Activated CD4-positive, alpha-beta T cell treated with anti-CD3 and anti-CD28 coated beads, Interleukin-2, amount 10 ng/mL, durations not matched to agents 7 days and 5 days (primary cell): ENCODE data around the gene RFX8. TPM values are rescaled to one million over a fixed set of nuclear protein-coding genes. Genes with fewer than 3 reads are reported as not detected.
A peak's percentile ranks its signal among the peaks of the same experiment; 100 is the strongest.
"Not testable (repeated sequence)": the region's sequence is repeated elsewhere in the genome, so short reads cannot be mapped to it uniquely, and the experiment has no call there.

ENCODE experiments used
- CTCF ChIA-PET: fragments of 350-600 bp; sonication (Branson Sonifier 250); formaldehyde crosslinking; loops from one replicate; lab custom pipeline; 2021; ENCODE audit warnings: antibody characterized with exemption; lab: Charles Lee
- POLR2A ChIA-PET: fragments of 350-600 bp; sonication (Branson Sonifier 250); formaldehyde crosslinking; loops from one replicate; lab custom pipeline; 2021; ENCODE audit warnings: antibody characterized with exemption; lab: Charles Lee
- DNase-seq: peaks from one replicate; pipeline ENCODE4 v3.0.0-alpha.2; 2020
- H3K27ac Mint-ChIP-seq: one replicate; pipeline ENCODE4 v1.8.0; 2021; ENCODE audit warnings: mild to moderate bottlenecking, moderate library complexity, mixed read lengths
- H3K27me3 Mint-ChIP-seq: one replicate; pipeline ENCODE4 v1.8.0; 2021; ENCODE audit warnings: mixed read lengths
- H3K36me3 Mint-ChIP-seq: one replicate; pipeline ENCODE4 v1.8.0; 2021; ENCODE audit warnings: low read depth, mixed read lengths
- H3K4me1 Mint-ChIP-seq: one replicate; pipeline ENCODE4 v1.8.0; 2021; ENCODE audit warnings: mixed read lengths
- H3K4me3 Mint-ChIP-seq: one replicate; pipeline ENCODE4 v1.8.0; 2021; ENCODE audit warnings: mild to moderate bottlenecking, moderate library complexity, mixed read lengths
- H3K9me3 Mint-ChIP-seq: one replicate; pipeline ENCODE4 v1.8.0; 2021; ENCODE audit warnings: mixed read lengths
- total RNA-seq, 2 experiments: library from RNA; stranded (reverse); gene quantifications; one replicate each; pipeline ENCODE4 v1.2.3, GENCODE V29; 2021

Gene RFX8
- total RNA-seq, 2 experiments from 2014 or later: 2.1 to 2.8 TPM

DNA sequence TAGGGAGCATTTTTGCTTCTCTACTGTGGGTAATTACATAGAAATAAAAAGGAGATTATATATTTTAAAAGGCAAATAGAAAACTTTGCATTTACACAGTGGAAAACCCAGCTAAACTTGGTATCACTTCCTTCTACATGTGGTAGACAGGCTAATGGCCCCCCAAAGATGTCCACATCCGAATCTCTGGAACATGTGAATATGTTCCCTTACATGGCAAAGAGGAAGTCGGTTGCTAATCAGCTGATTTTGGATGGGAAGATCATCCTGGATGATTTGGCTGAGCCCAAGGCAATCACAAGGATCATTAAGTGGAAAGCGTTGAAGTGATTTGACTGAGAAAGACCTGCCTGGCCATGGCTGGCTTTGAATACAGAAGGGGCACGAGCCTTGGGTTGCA is 113.8 kb downstream of the RFX8 start:
- Mint-ChIP-seq H3K27ac (peak overlapping the region; percentile 91), H3K9me3 (no peaks in the 10 kb centered on the region), H3K36me3 (peaks cover 3% of the 10 kb centered on the region), H3K4me1 (peaks cover 46% of the 10 kb centered on the region), H3K27me3 (peaks cover 13% of the 10 kb centered on the region), H3K4me3 (peak overlapping the region; percentile 28)
- DNase-seq: no peak
- CTCF ChIA-PET: interaction anchor here (1.0 to 1.9 kb wide), 5 partner anchors 11 to 27 kb away, joined by 3 to 6 read pairs (median 3); partner anchors contain the start of gene CREG2
- POLR2A ChIA-PET: no interaction called here

DNA sequence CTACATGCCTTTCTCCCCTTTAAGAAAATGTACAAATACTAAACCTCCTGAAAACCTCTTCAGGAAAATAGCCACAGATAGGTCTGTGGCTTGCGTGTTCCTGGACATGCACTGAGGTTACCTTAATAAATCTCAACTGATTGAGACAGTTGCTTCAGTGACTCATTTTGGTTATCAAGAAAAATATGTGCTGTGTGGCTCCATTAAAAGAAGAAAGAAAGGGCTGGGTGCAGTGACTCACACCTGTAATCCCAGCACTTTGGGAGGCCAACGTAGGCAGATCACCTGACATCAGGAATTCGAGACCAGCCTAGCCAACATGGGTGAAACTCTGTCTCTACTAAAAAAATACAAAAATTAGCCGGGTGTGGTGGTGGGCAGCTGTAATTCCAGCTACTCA is 114.7 kb downstream of the RFX8 start:
- no peaks in the 10 kb centered on the region for H3K9me3 Mint-ChIP-seq
- no peak overlapping the region for H3K4me3 Mint-ChIP-seq
- H3K4me1 Mint-ChIP-seq: peaks cover 48% of the 10 kb centered on the region
- H3K27me3 Mint-ChIP-seq: peaks cover 11% of the 10 kb centered on the region
- peak overlapping the region; percentile 39 for H3K27ac Mint-ChIP-seq
- no peak for DNase-seq
- POLR2A ChIA-PET: no interaction called here
- H3K36me3 Mint-ChIP-seq: peaks cover 3% of the 10 kb centered on the region
- CTCF ChIA-PET: interaction anchor here (0.5 to 1.6 kb wide), 3 partner anchors 11 to 34 kb away, joined by 3 read pairs; no protein-coding TSS in a partner anchor

DNA sequence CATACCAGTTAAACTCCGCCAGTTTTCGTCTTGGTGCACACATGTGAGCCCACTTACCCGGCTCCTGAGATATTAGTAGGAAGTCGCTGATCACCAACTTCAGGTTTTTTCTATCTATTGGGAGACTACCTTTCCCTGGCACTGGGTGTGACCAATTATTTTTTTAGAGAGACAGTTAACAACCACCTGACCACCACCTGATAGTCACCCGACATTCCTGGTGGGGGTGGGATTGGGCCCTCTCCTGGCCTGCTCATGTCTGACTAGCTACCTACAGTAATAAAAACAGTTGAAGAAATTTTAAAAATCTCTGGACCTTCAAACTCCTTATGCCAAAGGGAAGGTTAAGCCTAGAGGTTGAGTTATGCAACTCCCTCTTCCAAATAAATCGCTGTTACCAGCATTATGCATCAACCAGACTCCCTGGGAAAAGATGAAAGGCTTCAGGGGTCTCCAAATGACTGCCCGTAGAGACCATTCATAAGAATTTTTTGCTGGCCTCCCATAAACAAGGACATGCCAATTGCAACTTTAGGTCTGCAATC is 115.4 kb downstream of the RFX8 start:
- Mint-ChIP-seq H3K36me3 (peaks cover 3% of the 10 kb centered on the region), H3K27me3 (peaks cover 6% of the 10 kb centered on the region), H3K4me3 (no peak overlapping the region), H3K27ac (no peak overlapping the region), H3K4me1 (peaks cover 48% of the 10 kb centered on the region), H3K9me3 (no peaks in the 10 kb centered on the region)
- POLR2A ChIA-PET: no interaction called here
- CTCF ChIA-PET: no interaction called here
- DNase-seq: no peak

DNA sequence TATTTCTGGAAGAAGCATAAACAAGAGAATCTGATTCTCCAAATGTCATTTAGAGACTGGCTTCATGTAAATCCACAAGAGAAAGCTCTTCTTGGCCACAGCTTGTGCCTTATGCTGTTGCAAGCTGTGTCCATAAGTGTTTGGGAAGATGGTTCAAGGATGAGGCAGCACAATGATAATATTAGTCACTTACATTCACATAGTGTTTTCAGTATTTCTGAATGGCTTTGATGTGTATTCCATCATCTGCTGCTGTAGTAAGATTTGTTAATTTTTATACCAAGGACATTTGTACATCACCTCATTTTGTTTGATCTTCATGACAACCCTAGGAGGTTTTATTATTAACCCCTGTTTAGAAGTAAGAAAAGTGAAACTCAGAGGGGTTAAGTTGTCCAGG is 117.5 kb downstream of the RFX8 start:
- Mint-ChIP-seq H3K4me3 (no peak overlapping the region), H3K36me3 (peaks cover 3% of the 10 kb centered on the region), H3K27me3 (peaks cover 2% of the 10 kb centered on the region), H3K9me3 (no peaks in the 10 kb centered on the region), H3K27ac (no peak overlapping the region), H3K4me1 (peaks cover 34% of the 10 kb centered on the region)
- DNase-seq: no peak
- CTCF ChIA-PET: interaction anchor here (0.6 to 1.5 kb wide), 3 partner anchors 15 to 1046 kb away, joined by 3 to 5 read pairs (median 4); no protein-coding TSS in a partner anchor
- POLR2A ChIA-PET: no interaction called here

DNA sequence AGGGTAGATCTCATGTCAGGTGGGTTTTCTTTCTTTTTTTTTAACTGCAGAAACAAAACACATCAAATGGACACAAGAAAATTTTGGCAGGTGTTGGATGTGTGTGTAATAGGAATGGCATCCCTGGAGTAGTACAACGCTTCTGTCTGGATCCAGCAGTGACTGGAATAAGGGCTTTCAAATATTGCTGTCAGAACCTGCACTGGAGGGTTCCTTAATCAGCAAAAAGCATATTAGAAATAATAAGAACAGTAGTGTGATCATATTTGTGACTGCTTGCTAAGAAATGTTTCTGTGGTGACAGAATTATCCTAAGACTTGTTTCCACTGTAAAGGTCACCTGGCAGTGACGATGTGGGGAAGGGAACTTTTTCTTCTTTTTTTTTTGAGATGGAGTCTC is 118.4 kb downstream of the RFX8 start:
- Mint-ChIP-seq H3K36me3 (peaks cover 3% of the 10 kb centered on the region), H3K4me3 (no peak overlapping the region)

DNA sequence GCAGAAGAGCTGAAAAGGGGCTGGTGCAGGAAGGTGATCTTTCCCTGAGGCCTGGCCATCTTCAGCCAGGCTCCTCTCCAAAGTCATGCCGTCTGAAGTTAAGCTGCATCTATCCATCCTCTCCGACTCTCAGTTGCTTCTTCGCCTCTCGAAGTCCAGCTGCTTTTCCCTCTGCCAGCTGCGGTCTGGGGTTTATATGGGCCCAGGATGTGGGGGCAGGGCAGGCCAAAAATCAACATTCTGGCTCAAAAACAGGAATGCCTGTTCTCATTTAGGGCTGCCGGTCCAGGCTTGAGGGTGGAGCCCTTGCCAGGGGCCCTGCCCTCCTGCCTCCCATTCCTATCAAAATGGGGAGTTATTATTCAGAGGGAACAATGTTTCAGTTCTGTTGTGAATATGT is 118.9 kb downstream of the RFX8 start:
- H3K27me3 Mint-ChIP-seq: peaks cover 2% of the 10 kb centered on the region
- H3K27ac Mint-ChIP-seq: peak overlapping the region; percentile 15
- no peaks in the 10 kb centered on the region for H3K9me3 Mint-ChIP-seq
- CTCF ChIA-PET: interaction anchor here (2.4 kb wide), 1 partner anchor 14 kb away, joined by 9 read pairs; no protein-coding TSS in a partner anchor
- H3K36me3 Mint-ChIP-seq: peaks cover 3% of the 10 kb centered on the region
- POLR2A ChIA-PET: no interaction called here
- DNase-seq: no peak
- H3K4me1 Mint-ChIP-seq: peaks cover 21% of the 10 kb centered on the region
- H3K4me3 Mint-ChIP-seq: no peak overlapping the region

More for the DNA sequence above, 118.4 kb downstream of the RFX8 start:
- H3K27ac Mint-ChIP-seq: no peak overlapping the region
- no peaks in the 10 kb centered on the region for H3K9me3 Mint-ChIP-seq
- peaks cover 26% of the 10 kb centered on the region for H3K4me1 Mint-ChIP-seq
- no peak for DNase-seq
- ChIA-PET CTCF (interaction anchor here (0.5 kb wide), 1 partner anchor 292 kb away, joined by 3 read pairs; no protein-coding TSS in a partner anchor), POLR2A (no interaction called here)
- H3K27me3 Mint-ChIP-seq: peaks cover 2% of the 10 kb centered on the region

DNA sequence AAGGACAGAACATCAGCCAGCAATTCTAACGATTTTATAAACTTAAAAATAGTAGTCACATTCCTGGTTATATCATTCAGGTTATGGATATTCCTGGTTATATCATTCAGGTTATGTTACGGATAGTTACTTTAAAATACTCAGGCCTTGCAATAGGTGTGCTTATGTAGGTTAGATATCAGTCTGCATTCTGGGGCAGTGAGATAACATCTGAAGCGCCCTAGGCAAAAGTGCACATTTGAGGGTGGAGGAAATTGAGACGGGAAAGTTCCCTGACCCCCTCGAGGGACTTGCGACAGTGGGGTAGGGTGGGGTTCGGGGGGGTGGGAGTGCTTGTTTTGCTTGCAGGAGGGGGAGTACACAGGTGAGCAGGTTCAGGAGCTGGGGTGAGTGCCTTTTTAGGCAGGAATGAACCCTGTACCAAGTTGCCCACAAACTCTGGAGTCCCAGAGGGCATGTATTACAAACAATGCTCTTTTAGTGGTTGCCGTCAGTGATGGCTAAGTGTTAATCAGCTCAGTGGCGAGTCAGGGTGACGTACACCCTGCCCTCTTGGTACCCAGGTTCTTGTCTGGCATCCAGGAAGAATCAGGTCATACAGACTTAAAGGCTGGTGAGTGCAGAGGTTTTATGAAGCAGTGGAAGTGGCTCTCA is 119.4 kb downstream of the RFX8 start:
- no peak overlapping the region for H3K4me3 Mint-ChIP-seq
- ChIA-PET POLR2A (interaction anchor here (0.6 kb wide), 1 partner anchor 20 kb away, joined by 3 read pairs; no protein-coding TSS in a partner anchor), CTCF (interaction anchor here (0.6 to 2.4 kb wide), 3 partner anchors 11 to 92 kb away, joined by 3 to 9 read pairs (median 4); no protein-coding TSS in a partner anchor)
- H3K27ac Mint-ChIP-seq: peak overlapping the region; percentile 15
- peaks cover 2% of the 10 kb centered on the region for H3K27me3 Mint-ChIP-seq
- H3K9me3 Mint-ChIP-seq: no peaks in the 10 kb centered on the region
- peaks cover 20% of the 10 kb centered on the region for H3K4me1 Mint-ChIP-seq
- peaks cover 3% of the 10 kb centered on the region for H3K36me3 Mint-ChIP-seq
- DNase-seq: no peak

DNA sequence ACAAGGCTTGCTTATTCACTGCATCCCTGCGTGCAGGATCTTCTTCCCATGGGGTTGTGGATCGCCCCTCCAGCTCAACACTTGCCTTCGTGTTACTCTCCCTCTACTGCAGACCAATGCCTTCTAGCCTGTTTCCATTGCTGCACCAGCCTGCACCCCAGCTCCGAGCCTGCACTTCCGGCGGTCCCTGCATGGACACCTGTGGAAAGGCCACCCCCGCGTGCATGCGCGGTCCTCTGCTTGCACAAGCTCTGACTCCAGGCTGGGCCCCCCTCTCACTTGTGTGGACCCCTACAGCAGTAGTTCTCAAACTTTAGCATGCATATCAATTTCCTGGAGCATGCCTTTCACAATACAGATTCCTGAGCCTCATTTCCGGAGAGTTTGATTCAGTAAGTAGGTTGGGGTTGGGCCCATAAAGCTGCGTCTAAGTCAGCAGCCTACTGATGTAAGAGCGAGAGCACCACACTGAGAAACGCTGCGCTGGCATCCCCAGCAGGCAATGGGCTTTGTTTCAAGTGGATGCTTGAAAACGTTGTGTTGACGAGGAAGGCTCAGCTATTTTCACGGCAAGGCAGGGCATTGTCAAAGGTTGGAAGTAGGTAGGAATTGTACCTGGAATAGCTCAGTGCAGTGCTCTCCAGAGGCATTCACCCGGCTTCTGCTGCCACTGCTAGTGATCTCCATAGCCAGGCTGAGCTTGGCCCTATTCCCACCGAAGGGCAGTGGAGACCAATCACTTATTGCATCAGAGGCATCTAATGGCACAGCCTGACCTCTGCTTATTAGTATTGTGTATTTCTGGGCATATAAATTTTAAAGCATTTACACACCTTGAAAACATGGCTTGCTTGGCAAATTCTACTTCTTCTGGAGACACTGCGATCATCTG is 120.2 kb downstream of the RFX8 start:
- DNase-seq: no peak
- no peaks in the 10 kb centered on the region for H3K36me3 Mint-ChIP-seq
- POLR2A ChIA-PET: interaction anchor here (0.6 kb wide), 2 partner anchors 19 to 63 kb away, joined by 3 read pairs; no protein-coding TSS in a partner anchor

DNA sequence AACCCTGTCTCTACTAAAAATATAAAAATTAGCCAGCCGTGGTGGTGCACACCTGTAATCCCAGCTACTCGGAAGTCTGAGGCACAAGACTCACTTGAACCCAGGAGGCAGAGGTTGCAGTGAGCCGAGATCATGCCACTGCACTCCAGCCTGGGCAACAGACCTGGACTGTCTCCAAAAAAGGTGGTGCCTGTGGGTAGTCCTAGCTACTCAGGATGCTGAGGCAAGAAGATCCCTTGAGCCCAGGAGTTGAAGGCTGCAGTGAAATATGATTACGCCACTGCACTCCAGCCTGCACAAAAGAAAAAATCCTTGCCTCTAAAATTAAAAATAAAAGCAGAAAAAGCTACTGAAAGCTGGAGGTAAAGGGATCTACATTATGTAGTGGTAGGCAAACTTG is 122.3 kb downstream of the RFX8 start:
- H3K36me3 Mint-ChIP-seq, CTCF ChIA-PET, H3K27ac Mint-ChIP-seq, POLR2A ChIA-PET, H3K9me3 Mint-ChIP-seq, DNase-seq, H3K4me3 Mint-ChIP-seq, H3K27me3 Mint-ChIP-seq: not testable (repeated sequence)
- peaks cover 15% of the 10 kb centered on the region for H3K4me1 Mint-ChIP-seq

More for the DNA sequence above, 120.2 kb downstream of the RFX8 start:
- H3K9me3 Mint-ChIP-seq: no peaks in the 10 kb centered on the region
- peaks cover 18% of the 10 kb centered on the region for H3K4me1 Mint-ChIP-seq
- H3K27me3 Mint-ChIP-seq: peaks cover 2% of the 10 kb centered on the region
- H3K4me3 Mint-ChIP-seq: no peak overlapping the region
- no peak overlapping the region for H3K27ac Mint-ChIP-seq
- CTCF ChIA-PET: interaction anchor here (0.6 to 2.4 kb wide), 3 partner anchors 10 to 92 kb away, joined by 3 to 9 read pairs (median 4); no protein-coding TSS in a partner anchor

DNA sequence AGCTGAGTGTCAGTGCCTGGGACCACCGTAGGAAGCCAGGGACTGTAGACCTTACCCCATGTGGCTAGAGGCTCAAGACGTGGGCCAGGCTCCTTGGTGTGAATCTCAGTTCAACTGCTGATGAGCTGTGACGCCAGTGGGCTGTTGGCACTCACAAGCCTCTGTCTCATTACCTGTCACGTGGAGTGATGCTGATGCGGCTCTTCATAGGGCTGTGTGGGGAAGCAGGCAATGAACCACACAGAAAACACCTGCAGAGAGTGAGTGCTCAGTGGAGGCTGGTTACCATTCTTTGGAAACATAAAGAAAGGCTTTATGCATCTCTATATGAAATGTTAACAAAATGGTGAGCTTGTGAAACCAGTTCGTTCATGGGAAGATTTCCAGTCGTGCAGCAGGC is 123.7 kb downstream of the RFX8 start:
- CTCF ChIA-PET: interaction anchor here (2.3 to 2.8 kb wide), 2 partner anchors 9 to 16 kb away, joined by 11 to 15 read pairs; no protein-coding TSS in a partner anchor
- POLR2A ChIA-PET: interaction anchor here (0.6 to 1.0 kb wide), 2 partner anchors 30 to 513 kb away, joined by 4 to 6 read pairs; no protein-coding TSS in a partner anchor

DNA sequence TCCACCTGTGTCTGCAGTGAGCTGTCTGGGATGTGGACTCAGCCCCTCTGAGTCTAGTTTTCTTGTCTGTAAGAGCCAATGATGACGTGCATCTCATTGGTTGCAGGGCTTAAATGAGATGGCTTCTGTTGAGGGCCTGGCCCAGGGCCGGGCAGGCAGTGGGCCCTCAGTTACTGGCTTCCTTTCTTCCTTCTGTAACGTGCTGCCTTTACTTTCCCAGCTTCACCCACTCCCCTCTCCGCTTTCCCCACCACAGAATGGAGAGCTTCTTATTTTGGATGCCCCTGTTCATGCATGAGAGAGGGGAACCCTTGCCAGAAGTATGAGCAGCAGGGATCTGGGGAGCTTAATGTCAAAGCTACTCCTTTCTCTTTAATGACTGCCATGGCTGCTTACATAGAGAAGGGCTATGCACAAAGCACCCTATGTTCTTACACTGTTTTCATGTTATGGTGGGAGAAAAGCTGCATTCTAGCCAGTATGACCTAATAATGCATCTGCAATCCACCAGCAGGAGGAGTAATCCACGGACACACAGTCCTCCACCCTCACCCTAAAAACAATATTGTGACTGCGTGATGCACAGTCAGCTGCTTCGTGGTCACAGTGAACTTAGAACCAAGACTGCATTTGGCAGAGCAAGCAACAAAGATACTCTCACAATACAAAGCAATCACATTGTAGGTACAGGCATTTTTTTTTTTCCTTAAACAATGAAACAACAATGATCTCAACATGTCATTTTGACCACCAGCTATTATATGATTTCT is 124.8 kb downstream of the RFX8 start:
- ChIA-PET CTCF (interaction anchor here (0.7 to 2.8 kb wide), 4 partner anchors 8 to 68 kb away, joined by 3 to 15 read pairs (median 7); no protein-coding TSS in a partner anchor), POLR2A (interaction anchor here (0.6 to 1.0 kb wide), 2 partner anchors 31 to 123 kb away, joined by 3 to 6 read pairs; no protein-coding TSS in a partner anchor)
- Mint-ChIP-seq H3K4me1 (peaks cover 13% of the 10 kb centered on the region), H3K9me3 (no peaks in the 10 kb centered on the region), H3K36me3 (no peaks in the 10 kb centered on the region), H3K27me3 (peaks cover 10% of the 10 kb centered on the region), H3K27ac (no peak overlapping the region), H3K4me3 (no peak overlapping the region)
- DNase-seq: peak; percentile 39

More for the DNA sequence above, 123.7 kb downstream of the RFX8 start:
- peaks cover 15% of the 10 kb centered on the region for H3K4me1 Mint-ChIP-seq
- no peaks in the 10 kb centered on the region for H3K9me3 Mint-ChIP-seq
- H3K27ac Mint-ChIP-seq: no peak overlapping the region
- no peaks in the 10 kb centered on the region for H3K36me3 Mint-ChIP-seq
- H3K4me3 Mint-ChIP-seq: no peak overlapping the region
- no peak for DNase-seq
- H3K27me3 Mint-ChIP-seq: peaks cover 10% of the 10 kb centered on the region
